ENCODE measurements around the gene MAP4K3.

- TF ChIP-seq CTCF (conservative IDR thresholded peaks at IDR 0.05; ENCODE audit: low read depth, low read length): no peak
- no peak for TF ChIP-seq NFE2L2 (IDR thresholded peaks at IDR 0.05; ENCODE audit: low read depth, low read length)
- TF ChIP-seq USF2 (IDR thresholded peaks at IDR 0.05; ENCODE audit: low read depth, low read length): no peak
- TF ChIP-seq POLR2A (IDR thresholded peaks at IDR 0.05; ENCODE audit: low read depth, low read length): no peak
- TF ChIP-seq SMC3 (IDR thresholded peaks at IDR 0.05; ENCODE audit: low read depth, low read length): no peak
- no peak for TF ChIP-seq RCOR1 (IDR thresholded peaks at IDR 0.05; ENCODE audit: insufficient replicate concordance, low read length)
- TF ChIP-seq CEBPB (IDR thresholded peaks at IDR 0.05; ENCODE audit: low read depth, low read length): no peak
- no peak for TF ChIP-seq RAD21 (IDR thresholded peaks at IDR 0.05; ENCODE audit: low read length)
- no peak for TF ChIP-seq RFX5 (IDR thresholded peaks at IDR 0.05; ENCODE audit: low read depth, low read length)
- no peak for TF ChIP-seq MXI1 (IDR thresholded peaks at IDR 0.05; ENCODE audit: borderline replicate concordance, low read depth, low read length)
- TF ChIP-seq FOS (IDR thresholded peaks at IDR 0.05; ENCODE audit: low read depth, low read length): no peak
- TF ChIP-seq CHD1 (IDR thresholded peaks at IDR 0.05; ENCODE audit: low read depth, low read length): no peak
Observed at GRCh38 chr2:39243469-39244123, 193.5 kb downstream of the MAP4K3 start, which contains the start of gene CDKL4.

Data from IMR-90 (cell line).